Activated CD8-positive, alpha-beta memory T cell treated with anti-CD3 and anti-CD28 coated beads, Interleukin-2, amount 50 U/mL, for 1 hour (primary cell): ENCODE measurements around the gene TRMT11.
"Not testable (repeated sequence)": the region's sequence is repeated elsewhere in the genome, so short reads cannot be mapped to it uniquely, and the experiment has no call there.

Source experiments
- DNase-seq: peaks from one replicate; pipeline ENCODE4 v3.0.0-alpha.2; 2020; ENCODE audit errors: extremely low read depth

TRMT11 gene

DNA sequence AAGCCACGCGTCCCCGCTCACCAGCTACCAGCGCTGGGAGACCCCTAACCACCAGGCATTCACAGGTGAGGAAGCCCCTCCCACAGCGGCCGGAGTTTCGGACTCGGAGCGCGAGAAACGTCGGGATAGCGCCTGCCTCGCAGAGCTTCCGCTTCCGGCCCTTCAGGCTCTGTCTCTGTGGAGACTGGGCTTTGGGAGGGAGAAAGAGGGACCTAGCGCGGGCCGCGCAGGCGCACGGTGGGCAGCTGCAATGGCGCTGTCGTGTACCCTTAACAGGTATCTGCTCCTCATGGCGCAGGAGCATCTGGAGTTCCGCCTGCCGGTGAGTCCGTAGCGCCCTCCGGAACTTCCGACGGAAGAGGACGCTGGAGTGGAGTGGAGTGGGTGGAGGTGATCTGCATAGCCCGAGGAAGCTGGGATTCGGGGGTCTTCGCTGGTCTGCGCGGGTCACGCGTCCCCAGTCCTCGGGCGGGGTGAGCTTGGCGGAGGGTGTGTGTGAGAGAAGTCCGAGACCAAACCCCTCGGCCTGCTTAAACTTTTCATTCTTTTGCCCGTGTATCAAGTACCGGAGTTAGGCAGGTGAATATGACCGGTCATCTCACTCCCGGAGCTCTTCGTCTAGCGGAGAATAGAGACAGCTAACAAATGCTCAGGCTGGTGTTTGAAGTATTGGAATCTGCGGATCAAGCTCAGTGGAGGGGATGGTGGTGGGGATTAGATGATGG is at the start of gene TRMT11:
TRMT11 (plus strand) TSS at position 240 of the 725 bp plus-strand sequence; CDS start at position 251, 11 bp downstream.
- peak; percentile 51 for DNase-seq

DNA sequence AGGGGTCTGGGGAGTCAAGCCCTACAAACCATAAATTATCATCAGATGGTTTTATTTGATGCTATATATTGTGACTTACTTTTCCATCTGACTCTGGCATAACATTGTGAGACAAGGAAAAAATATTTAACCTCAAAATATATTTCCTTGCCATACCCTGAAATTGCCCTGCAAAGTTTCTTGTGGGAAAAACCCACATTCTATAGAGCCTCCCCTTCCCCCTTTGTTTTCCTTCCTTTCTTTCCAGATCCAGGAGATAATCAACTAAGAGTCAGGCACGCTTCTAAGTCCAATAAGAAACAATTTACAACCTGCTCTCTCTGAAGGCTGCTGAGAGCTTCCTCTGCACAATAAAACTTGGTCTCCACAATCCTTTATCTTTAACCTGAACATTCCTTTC is 47.3 kb upstream of the TRMT11 start:
- DNase-seq = no peak

DNA sequence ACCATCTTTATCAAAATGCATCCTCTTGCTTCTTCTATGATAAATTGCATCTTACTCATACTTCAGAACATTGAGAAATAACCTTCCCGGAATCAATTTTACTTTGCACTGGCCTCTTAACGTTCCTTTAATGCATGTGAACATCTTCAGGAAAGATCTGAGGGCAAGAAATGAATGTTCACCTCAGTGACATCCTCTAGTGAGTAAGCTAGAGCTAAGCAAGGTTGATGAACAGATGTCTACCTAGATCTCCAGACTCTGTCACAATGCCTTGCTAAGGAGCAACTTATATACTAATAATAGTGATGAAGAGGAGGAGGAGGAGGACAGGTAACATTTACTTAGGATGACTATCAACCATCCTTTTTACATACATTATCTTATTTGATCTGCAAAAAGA is 46.5 kb upstream of the TRMT11 start:
- DNase-seq = no peak

DNA sequence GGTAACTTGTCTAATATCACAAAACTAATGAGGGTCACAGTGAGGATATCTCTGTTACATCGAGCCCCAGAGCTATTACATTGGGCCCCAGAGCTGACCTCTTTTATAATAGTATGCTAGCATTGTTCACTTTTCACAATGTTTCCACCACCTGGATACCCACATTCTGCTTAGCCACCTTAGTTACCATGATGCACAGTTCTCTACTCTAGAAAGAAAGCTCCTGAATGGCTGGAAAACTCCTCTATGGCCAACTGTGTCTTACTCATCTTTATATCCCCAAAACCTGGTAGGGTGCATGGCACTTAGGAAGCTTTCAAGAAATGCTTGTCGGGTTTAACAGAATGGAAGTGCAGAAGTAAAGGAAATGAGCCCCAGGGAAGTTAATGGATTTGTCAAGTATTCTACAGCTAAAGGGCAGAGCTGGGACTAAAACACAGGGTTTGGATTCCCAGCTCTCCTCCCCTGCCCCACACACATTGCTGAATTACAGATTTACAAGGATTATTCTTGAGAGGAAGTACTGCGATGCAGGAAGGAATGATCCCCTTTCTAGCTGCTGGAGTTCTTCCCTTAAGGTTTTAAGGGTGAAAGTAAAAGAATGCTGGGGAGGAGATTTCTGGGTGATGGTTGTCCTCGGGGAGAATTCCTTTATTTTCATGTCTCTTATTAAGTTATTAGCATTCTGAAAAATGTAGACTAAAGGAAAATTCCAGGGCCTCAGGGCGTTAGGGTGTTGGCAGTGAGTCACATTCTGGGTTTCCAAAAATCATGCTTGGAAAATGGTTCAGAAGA is 45.9 kb upstream of the TRMT11 start:
- DNase-seq = no peak

DNA sequence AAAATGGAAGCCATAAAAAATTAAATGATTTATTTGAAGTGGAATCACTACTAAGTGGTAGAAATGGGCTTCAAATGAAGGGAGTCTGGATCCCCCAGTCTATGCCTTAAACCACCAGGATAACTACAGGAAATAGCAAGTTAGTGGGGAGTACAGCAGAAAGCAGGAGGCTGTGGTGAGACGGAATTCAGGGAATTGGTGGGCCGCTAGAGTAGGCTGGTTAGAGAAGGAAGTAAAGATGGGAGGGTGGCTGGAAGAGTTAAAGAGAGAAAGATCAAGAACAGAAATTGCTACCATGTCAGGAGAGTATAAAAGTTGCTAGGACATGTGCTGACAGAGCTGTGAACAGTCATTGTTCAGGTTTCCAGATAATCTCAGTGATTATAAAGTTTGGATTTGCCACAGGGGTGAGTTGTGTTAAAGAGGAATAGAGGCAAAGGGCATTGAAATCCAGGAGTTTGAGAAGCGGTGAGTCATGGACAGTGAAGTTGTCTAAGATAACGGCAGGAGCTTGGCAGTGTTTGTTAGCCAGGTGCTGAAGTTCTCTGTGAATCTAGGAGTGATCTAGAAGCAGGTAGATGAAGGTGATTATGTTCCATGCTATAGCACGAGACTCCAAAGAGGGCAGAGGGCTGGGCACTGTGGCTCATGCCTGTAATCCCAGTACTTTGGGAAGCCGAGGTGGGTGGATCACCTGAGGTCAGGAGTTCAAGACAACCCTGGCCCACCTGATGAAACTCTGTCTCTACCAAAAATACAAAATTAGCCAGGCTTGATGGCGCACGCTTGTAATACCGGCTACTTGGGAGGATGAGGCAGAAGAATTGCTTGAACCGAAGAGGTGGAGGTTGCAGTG is 43.4 kb upstream of the TRMT11 start:
- DNase-seq = no peak

DNA sequence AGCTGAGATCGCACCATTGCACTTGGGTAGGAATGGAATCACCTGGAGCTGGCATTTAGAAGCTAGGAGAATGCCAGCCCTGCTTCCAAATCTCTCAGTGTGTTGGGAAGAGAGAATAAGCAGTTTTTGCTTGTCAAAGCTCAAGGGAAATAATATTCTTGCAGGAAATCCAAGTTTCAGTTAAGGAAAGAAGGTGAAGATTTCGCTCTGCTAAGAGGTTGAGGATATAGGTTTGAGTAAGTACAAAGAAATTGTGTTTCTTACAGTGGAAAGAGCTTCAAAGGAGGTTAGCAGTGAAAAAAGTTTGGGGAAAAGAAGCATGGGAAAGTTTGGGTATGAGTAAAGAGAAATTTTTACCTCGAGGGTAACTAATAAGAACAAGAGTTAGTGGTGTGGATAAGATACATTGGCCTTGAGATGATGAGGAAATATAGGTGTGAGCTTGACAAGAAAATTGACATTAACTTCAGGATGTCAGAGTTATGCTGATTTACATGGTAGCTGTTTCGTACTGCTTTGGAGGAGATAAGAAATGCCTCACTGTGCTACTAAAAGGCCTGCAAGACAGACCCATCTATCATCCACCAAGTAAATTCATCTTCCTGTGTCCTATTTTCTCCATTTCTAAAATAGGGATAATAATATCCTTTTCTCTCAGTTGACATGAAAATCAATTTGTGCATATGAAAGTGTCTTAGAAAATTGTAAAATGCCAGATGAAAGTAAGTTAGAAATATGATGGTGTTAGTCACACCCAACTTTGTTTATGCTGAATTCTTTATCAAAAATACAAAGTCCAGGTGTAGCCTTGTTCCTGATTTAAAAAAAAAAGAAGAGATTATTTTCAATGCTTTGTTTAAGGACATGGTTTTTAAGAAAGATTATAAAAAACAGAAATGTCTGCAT is 42.6 kb upstream of the TRMT11 start:
- DNase-seq = no peak

DNA sequence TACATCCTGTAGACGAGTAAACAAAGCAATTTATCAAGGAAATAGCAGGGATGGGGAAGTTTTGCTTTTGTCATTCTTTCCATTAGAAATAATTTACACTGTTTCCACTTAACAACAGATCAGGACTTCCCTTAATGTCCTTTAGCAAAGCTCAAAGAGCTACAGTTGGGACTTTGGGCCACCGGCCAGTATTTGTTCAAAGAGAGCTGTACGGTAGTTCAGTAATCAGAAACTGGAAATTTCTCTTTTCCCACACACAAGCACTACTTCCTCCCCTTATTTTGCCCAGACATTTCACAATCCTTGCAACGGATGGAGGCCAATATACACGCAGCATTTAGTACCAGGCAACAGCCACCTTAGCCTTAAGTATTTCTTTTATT is 41.9 kb upstream of the TRMT11 start:
- no peak for DNase-seq

DNA sequence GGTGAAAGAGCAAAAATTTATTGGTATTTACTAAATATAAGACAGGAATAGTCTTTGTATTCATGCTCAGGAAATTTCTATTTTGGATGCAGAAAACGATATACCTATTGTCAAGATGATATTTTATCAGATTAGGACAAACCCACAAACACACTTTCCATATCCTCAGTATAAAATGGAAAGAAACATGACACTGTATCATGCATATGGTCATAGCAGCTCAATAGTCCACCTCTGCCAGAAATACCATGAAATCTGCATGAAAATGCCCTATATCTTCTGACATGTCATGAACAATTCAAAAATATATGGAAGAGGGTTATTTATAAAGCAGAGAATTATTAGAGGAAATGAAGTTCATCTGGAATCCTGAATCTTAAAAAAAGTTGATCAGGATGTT is 41.4 kb upstream of the TRMT11 start:
- DNase-seq = no peak

DNA sequence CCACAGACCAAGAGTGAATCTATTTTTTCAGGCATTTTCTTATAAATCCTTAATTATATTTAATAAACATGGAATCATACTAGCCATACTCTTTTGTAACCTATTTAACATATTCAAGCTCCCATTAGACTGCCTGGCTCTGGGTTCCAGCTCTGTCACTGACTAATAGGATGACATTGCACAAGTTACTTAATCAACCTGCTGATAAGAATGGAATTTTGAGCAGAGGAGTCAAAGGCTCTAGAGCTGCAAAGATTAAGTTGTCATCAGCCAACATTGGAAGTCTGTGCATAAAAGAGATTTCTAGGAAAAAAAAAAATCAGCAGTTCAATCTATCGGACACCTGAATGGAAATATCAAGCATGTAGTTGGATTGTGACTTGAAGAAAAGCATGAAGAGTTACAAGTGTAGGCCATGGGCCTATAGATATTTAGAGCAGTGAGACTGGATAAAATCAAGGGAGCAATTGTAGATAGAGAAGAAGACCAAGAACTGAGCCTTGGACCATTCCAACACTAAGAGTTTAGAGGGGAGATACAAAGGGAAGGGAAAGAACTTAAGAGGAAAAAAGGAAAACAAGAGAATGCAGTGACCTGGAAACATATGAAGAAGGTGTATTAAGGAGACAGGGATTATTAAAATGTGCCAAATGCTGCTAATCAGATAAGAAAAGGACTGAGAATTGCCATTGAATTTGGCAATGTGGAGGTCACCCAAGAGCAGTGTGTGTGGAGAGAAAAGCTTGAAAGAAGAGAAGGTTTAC is 40.8 kb upstream of the TRMT11 start:
- DNase-seq = no peak

DNA sequence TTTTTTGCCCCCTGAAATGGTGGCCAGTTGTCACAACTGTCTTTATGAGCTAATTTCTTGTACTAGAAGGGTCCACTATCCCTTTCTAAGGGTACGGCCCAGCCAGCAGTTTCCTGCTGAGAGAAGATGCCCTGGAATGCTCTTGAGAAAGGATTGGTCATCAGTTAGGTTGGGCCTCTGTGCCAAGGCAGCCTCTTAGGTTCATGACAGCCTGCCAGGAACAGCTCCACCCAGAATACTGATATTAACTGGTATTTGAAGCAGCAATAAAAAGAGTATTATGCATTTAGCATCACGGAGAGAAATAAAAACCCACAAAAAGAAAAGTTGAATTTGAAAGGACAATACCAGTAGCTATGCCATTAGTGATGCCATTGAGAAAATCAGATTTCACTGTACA is 38.7 kb upstream of the TRMT11 start:
- no peak for DNase-seq

DNA sequence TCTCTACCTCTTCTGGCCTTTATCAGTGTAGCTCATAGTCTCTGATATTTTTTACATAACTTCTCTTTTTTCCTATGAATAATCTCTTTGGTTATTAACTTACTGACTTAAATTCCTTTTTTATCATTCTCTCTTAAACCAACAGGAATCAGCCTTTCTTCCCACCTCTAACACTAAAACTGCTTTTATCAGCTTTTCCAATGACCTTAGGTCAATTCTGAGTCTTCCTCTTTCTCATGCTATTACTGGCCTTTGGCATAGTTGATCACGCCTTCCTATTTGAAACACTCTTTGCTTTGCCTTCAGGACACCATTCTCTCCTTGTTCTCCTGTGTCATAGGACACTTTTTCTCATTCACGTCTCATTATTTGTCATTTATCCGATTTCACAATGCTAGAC is 37.9 kb upstream of the TRMT11 start:
- DNase-seq = no peak

DNA sequence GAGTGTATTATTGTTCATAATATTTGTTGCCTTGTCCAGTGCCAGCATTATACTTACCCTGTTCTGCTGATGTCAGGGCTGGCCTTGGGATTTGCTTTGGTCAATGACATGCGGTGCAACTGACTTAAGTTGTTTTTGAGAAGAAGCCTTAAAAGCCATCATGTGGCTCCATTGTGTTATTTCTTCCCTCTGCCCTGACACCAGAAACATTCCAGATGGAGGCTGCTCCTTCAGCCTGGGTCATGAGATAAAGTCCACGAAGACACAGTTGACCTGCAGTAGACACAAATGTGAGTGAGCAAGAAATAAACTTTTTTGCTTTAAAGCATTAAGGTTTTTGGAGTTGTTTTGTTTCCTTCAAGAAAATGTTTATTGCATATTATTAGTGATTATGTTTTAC is 37.3 kb upstream of the TRMT11 start:
- no peak for DNase-seq

DNA sequence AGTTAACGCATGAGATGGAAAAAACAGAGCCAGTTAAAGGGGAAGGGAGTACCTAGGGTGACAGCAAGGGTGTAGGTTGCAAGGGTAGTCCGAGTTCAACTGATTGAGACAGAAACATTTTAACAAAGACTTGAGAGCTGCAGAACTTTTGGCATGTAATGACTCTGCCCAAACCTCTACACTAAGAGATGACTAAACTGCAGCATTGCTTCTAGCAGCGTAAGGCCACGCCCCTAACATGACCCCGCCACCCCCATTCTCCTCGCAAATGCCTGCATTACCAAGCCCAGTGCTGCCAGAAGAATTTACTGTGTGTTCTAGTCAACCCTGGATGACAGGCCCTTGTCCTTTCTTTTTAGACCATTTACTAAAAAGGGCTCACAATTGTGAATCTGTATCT is 36.0 kb upstream of the TRMT11 start:
- DNase-seq = no peak

DNA sequence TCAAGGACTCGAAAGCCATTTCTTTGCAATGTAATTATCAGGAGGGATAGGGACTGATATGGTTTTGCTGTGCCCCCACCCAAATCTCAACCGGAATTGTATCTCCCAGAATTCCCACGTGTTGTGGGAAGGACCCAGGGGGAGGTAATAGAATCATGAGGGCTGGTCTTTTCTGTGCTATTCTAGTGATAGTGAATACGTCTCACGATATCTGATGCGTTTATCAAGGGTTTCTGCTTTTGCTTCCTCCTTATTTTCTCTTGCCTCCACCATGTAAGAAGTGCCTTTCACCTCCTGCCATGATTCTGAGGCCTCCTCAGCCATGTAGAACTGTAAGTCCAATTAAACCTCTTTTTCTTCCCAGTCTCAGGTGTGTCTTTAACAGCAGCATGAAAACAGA is 35.6 kb upstream of the TRMT11 start:
- not testable (repeated sequence) for DNase-seq

DNA sequence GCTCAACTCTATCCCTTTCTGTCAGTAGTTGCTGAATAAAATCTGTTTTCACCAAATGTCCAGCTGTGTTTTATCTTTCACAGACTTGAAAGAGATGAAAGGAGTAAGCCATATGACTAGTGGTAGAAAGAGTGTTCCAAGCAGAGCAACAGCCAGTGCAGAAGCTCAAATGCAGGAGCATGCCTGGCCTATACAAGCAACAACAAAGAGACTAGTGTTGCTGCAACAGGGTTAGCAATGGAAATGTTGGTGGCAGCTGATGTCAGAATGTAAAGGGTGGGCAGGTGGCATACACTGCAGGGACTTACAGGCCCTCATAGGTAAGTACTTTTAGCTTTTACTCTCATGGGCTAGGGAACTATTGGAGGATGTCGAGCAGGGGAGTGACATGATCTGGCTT is 35.0 kb upstream of the TRMT11 start:
- DNase-seq = no peak

DNA sequence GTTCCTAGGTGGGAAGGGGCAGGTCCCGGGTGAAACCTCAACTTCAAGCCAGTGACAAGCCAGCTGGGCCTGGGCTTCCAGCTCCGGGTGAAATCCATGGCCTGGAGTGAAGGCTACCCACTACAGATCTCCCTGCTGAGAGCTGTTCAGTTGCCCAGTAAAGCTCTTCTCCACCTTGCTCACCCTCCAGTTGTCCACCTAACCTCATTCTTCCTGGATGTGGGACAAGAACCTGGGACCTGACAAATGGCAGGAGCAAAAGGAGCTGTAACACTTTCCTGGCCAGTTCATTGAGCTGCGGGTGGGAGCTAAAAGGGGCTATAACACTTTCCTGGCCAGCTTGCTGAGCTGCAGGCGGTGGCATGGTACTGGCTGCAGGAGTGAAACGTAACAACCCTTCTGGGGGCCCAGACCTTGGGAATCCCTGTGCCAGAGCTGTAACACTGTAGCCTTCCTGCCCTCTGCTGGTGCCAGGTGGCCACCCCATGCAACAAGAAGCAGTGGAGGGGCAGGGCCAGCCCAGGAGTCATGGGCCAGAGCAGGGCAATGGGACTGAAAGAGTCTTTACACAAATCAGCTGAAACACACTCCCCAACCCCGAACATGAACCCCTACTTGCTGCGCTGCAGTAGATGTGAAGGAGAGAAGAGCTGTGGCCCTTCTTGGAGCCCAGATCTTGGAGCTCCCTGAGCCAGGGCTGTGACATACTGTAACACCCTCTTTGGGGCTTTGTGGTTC is 33.4 kb upstream of the TRMT11 start:
- DNase-seq = no peak

DNA sequence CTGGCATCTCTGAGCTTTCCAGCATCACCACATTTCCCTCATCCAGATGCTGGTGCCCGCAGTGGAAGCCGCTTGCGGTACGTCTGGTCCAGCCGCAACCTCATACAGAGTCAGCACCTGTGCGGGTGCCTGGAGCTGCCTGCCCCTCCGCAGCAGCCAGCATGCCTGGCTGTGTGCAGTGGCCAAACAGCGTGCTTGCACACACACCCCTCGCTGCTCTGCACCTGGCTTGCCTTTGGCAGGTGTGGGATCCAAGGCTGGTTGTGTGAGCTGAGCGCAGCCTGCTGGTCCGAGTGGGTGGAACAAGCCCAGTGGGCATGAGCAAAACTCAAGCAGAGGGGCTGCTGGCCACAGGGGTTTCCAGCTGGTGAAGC is 32.9 kb upstream of the TRMT11 start:
- no peak for DNase-seq

DNA sequence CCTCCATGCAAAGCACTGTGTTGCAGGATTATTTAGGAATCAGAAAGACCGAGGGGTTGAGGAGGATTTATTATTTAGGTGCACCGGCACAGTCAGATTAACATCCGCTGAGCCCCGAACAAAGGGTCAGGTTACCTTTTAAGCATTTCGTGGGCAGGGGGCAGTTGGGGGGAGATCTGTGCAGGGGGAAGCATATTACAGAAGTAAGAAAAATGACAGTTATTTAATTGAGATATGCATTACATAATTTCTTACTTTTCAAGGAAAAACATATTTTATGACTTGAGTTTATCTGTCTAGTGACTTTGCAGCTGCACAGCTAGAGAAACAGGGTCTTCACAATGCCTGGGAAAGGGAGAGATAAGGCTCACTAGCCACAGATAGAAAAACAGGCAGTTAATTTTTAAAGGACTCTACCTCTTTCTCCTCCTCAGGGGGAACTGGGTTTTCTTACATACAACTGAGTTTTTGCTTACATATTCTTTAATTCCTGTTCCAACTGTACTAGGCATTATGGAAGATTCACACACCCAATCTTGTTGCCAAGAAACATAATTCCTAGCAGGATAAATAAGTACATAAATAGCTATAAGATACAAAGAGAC is 31.5 kb upstream of the TRMT11 start:
- no peak for DNase-seq

DNA sequence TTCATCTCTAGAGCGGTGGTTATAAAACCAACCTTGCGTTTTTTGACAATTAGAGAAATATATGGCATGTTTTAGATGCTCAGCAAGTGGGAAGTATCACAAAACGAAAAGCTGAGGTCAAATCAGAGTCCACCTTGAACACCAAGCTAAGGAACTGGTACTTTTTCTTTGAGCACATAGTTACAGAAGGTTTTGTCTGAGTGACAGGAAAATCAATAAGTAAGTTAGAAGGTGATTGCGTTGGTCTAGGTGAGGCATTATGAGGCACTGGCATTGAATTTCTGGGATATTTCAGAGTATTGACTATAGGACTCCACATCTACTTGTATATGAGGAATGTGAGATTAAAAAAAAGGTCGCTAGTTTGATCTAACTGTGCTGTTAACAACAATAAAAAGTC is 30.4 kb upstream of the TRMT11 start:
- DNase-seq = no peak
